ENCODE measurements around the gene PIAS4.

PIAS4 gene

DNA sequence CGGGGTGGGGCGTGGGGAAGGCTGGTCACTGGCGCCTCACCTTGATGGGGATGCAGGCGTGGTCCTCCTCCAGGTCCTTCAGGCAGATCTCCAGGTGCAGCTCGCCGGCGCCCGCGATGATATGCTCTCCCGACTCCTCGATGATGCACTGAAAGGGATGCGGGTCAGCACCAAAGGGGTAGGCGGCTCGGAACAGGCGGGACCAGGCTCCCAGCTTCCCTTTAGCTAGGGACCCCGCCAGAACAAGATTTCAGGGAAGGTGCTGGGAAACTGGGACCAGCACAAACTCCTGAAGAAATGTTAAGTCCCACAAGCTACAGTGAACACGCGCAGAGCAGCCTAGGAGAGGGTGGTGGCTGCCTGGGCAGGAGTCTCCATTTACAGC is 28.3 kb upstream of the PIAS4 start:
- TF ChIP-seq CTCF (conservative IDR thresholded peaks at IDR 0.05; ENCODE audit: low read depth, low read length) = no peak
- DNase-seq (ENCODE audit: low read depth) = no peak
- H3K4me3 ChIP-seq (ENCODE audit: low read length) = no peak overlapping the region

DNA sequence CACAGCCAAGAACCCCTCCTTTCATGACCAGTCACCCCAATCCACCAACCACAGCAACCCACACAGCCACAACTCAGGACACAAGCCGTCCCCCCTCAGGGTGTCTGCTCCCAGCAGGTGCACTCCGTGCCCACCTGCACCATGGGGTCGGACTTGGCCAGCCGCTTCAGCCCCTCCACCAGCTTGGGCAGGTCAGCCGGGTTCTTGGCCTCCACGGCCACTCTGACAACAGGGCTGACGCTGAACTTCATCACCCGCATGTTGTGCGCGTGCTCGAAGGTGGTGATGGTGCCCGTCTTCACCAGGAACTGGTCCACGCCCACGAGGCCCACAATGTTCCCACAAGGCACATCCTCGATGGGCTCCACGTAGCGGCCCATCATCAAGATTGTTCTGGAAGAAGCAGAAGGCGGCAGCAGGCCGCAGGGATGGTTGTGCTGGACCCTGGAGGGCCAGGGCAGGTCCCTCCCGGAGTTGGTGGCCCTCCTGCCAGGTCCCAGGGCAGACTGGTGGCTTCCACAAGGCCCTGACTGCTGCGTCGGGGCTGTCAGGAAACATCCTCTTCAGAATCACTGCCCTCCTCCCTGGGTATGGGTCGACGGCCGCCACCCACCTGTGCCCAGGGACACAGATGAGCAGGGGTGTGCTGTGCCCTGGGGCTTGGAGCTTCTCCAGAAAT is 27.7 kb upstream of the PIAS4 start:
- no peak overlapping the region for H3K4me3 ChIP-seq (ENCODE audit: low read length)
- DNase-seq (ENCODE audit: low read depth) = no peak
- TF ChIP-seq CTCF (conservative IDR thresholded peaks at IDR 0.05; ENCODE audit: low read depth, low read length) = no peak

DNA sequence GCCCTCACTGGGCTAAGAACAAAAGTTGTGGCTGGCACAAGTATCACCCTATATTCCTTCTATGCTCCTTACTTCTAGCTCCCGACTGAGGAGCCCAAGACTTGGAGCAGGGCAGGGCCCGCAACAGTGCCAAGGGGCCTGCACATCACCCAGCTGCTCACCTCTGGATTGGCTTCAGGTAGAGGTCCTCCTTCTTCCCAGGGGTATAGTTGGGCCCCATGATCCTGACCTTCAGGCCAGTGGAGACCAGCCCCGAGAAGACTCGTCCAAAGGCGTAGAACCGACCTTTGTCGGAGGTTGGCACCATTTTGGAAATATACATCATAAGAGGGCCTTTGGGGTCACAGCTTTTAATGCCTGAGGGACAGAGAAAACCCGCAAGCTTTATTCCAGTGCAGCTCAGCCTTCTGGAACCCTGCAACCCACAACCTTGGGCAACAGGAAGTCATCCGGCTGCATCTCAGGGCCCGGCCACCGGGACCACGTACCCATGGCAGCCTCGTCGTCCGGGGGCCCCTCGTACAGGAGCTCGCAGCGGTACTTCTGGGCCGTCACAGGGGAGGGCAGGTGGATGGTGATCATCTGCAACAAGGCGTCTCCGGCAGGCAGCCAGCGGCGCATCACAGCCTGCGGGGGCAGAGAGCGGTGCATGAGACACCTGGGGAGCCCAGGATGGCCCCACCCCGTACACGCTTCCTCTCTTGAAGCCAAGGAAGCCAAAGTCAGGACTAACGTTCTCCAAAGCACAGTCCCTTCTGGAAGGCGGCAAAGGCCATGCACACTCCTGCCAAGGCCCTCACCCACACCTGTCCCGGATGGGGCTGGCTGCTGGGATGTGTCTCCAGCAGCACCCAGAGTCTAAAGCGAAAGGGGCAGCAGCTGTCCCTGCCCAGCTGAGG is 26.9 kb upstream of the PIAS4 start:
- H3K4me3 ChIP-seq (ENCODE audit: low read length) = no peak overlapping the region
- no peak for TF ChIP-seq CTCF (conservative IDR thresholded peaks at IDR 0.05; ENCODE audit: low read depth, low read length)
- no peak for DNase-seq (ENCODE audit: low read depth)

DNA sequence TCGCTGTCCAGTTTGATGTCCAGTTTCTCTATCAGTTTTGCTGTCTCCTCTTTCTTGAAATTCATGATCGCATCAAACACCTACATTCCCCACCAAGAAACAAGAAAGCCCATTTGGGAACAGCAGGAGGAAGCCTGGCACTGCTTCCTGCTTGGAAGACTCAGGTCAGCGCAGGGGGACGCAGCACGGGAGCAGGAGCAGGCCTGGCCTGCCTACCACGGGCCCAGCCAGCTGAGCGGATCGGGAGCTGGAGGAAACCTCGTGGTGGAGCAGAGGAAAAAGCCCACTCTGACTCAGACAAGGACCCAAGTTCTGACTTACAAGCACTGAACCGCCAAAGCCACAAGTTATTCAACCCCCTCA is 26.2 kb upstream of the PIAS4 start:
- H3K4me3 ChIP-seq (ENCODE audit: low read length) = no peak overlapping the region
- no peak for DNase-seq (ENCODE audit: low read depth)
- TF ChIP-seq CTCF (conservative IDR thresholded peaks at IDR 0.05; ENCODE audit: low read depth, low read length) = no peak

DNA sequence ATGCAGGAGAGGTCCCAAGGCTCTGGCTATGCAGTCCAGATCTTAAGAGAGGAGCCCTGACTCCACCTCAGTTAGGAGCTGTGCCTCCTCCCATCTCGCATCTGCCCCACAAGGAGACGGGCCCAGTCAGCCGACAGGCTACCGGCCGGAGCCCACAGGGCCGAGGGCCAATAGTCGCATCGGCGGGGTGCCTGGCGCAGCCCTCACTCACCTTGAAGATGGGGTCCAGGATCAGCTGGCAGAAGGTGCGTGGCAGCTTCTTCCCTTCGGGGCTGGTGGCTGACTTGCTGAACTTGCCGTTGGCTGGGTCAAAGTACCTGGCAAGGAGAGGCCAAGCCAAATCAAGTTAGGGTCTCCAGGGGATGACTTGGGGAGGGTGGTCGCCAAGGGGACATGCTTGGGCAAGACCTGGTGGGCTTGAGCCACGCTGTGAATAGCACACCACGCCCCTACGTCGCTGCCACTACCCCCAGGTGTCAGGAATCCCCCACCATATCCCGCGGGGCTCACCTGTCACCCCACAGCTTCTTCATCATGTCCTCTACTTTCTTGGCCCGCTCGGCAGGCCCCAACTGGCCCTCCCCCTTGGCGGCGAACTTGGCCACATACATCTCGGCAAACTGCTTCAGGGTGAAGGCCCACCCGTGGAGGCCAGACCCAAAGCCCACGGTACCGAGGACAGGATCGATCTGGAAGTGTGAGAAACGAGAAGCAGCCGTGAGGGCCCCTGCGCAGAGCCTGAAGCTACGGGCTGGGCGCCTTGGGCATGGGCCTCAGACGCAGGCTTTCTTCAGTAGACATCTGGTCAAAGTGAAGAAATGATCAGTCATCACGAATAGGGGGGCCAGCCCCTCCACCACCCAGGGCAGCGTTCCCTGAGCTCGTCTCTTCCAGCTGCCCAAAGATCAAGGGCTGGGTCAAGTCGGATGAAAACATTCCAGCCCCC is 25.5 kb upstream of the PIAS4 start:
- no peak for TF ChIP-seq CTCF (conservative IDR thresholded peaks at IDR 0.05; ENCODE audit: low read depth, low read length)
- H3K4me3 ChIP-seq (ENCODE audit: low read length) = peak overlapping the region; percentile 4
- no peak for DNase-seq (ENCODE audit: low read depth)

DNA sequence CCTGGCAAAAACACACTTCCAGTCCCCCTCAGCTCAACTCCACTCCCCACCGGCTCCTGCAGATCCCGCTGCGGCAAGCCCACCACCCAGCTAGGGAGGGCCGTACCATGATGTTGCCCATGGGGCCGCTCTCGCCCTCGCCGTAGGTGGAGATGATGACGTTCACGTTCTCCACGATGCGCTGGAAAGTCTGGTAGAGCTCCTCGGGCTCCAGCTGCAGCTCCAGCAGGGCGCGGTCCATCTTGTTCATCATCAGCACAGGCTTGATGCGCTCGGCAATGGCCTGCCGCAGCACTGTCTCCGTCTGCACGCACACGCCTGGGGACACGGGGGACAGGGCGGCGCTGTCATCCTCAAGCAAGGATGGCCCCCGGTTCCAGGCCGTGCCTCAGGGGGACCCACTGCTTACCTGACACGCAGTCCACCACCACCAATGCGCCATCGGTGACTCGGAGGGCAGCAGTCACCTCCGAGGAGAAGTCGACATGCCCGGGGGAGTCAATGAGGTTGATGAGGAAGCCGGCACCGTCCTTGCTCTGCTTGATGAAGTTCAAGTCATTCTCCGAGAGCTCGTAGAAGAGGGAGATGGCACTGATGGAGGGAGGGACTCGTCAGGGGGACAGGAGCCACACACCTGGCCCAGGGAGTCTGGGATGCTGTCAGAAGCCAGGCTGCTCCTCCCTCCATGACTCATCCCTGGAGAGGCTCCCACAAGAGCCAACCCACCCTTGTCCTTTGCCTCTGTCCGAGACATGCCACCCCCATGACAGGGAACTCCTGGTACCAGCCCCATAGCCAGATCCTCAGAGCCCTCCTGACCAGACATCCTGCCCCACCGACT is 24.6 kb upstream of the PIAS4 start:
- H3K4me3 ChIP-seq (ENCODE audit: low read length) = peak overlapping the region; percentile 100
- no peak for DNase-seq (ENCODE audit: low read depth)
- TF ChIP-seq CTCF (conservative IDR thresholded peaks at IDR 0.05; ENCODE audit: low read depth, low read length) = no peak

Data from retinal pigment epithelial cell (primary cell).